ENCODE data around the gene PTPRM. TPM values are rescaled to one million over a fixed set of nuclear protein-coding genes. Genes with fewer than 3 reads are reported as not detected.

PTPRM gene
- total and polyA plus RNA-seq, 4 donors: 9.2 to 23.0 (median 12.7) TPM

- TF ChIP-seq FOXA2 (IDR thresholded peaks at IDR 0.05): no peak
- no peak for TF ChIP-seq ZBTB33 (IDR thresholded peaks at IDR 0.05)
- TF ChIP-seq RXRA (IDR thresholded peaks at IDR 0.05): no peak
- TF ChIP-seq SP1 (IDR thresholded peaks at IDR 0.05): no peak
- TF ChIP-seq HNF4A (conservative IDR thresholded peaks at IDR 0.05): no peak
- no peak for TF ChIP-seq TAF1 (conservative IDR thresholded peaks at IDR 0.05)
- no peak for TF ChIP-seq CTCF (IDR thresholded peaks at IDR 0.05; ENCODE audit: low read depth, low read length, missing input control)
- no peak for TF ChIP-seq GABPA (IDR thresholded peaks at IDR 0.05 in 1 of 2, conservative IDR thresholded peaks at IDR 0.05 in 1 of 2)
- TF ChIP-seq MAX (IDR thresholded peaks at IDR 0.05): no peak
- no peak for TF ChIP-seq EGR1 (IDR thresholded peaks at IDR 0.05; ENCODE audit: low read depth in 2 of 2)
- TF ChIP-seq REST (IDR thresholded peaks at IDR 0.05): no peak
- TF ChIP-seq RAD21 (IDR thresholded peaks at IDR 0.05): no peak
- H3K27ac ChIP-seq (ENCODE audit: low read depth in 1 of 2, low read length in 2 of 2): no peak overlapping the region
- 96% methylated on average over 6 of the region's 6 CpGs for WGBS
- no peaks in the 10 kb centered on the region for H3K9me3 ChIP-seq (ENCODE audit: control insufficient read depth in 4 of 4, low read length in 3 of 4)
- no peaks in the 10 kb centered on the region for H3K27me3 ChIP-seq (ENCODE audit: control insufficient read depth in 4 of 4, insufficient read depth in 4 of 4, low read length in 3 of 4)
- H3K9ac ChIP-seq (ENCODE audit: low read depth in 1 of 2, low read length in 2 of 2): no peak overlapping the region
- H3K4me3 ChIP-seq (ENCODE audit: low read depth in 1 of 3, low read length in 3 of 3): no peak overlapping the region
- no peaks in the 10 kb centered on the region for H3K36me3 ChIP-seq (ENCODE audit: control insufficient read depth in 4 of 4, insufficient read depth in 3 of 4, low read depth in 1 of 4, low read length in 3 of 4)
- H3K4me1 ChIP-seq (ENCODE audit: control insufficient read depth in 4 of 4, insufficient read depth in 4 of 4, low read length in 3 of 4): no peaks in the 10 kb centered on the region
- no peak for DNase-seq (ENCODE audit: low spot score)
Observed at GRCh38 chr18:8151181-8151580, 584.1 kb downstream of the PTPRM start.

- H3K36me3 ChIP-seq (ENCODE audit: control insufficient read depth in 4 of 4, insufficient read depth in 3 of 4, low read depth in 1 of 4, low read length in 3 of 4): no peaks in the 10 kb centered on the region
- peaks cover 0 to 1% (median 0%) of the 10 kb centered on the region in 4 donors for H3K9me3 ChIP-seq (ENCODE audit: control insufficient read depth in 4 of 4, low read length in 3 of 4)
- TF ChIP-seq FOXA2 (IDR thresholded peaks at IDR 0.05) (no peak), RXRA (IDR thresholded peaks at IDR 0.05) (no peak), HNF4G (IDR thresholded peaks at IDR 0.05) (no peak), YY1 (IDR thresholded peaks at IDR 0.05) (no peak), HNF4A (conservative IDR thresholded peaks at IDR 0.05) (no peak), EGR1 (IDR thresholded peaks at IDR 0.05; ENCODE audit: low read depth in 2 of 2) (no peak), MAX (IDR thresholded peaks at IDR 0.05) (no peak), SP1 (IDR thresholded peaks at IDR 0.05) (no peak), ATF3 (IDR thresholded peaks at IDR 0.05) (no peak), TAF1 (conservative IDR thresholded peaks at IDR 0.05) (no peak), RAD21 (IDR thresholded peaks at IDR 0.05) (no peak)
- no peak for DNase-seq (ENCODE audit: low spot score)
- H3K4me3 ChIP-seq (ENCODE audit: low read depth in 1 of 3, low read length in 3 of 3): no peak overlapping the region
- no peak overlapping the region for H3K27ac ChIP-seq (ENCODE audit: low read depth in 1 of 2, low read length in 2 of 2)
- H3K27me3 ChIP-seq (ENCODE audit: control insufficient read depth in 4 of 4, insufficient read depth in 4 of 4, low read length in 3 of 4): no peaks in the 10 kb centered on the region
- H3K4me1 ChIP-seq (ENCODE audit: control insufficient read depth in 4 of 4, insufficient read depth in 4 of 4, low read length in 3 of 4): no peaks in the 10 kb centered on the region
- no peak overlapping the region for H3K9ac ChIP-seq (ENCODE audit: low read depth in 1 of 2, low read length in 2 of 2)
- WGBS: 89% methylated on average over 10 of the region's 10 CpGs
Observed at GRCh38 chr18:8153887-8154583, 586.9 kb downstream of the PTPRM start.
